Measurements from ENCODE around the gene ADM2. TPM values are rescaled to one million over a fixed set of nuclear protein-coding genes. Genes with fewer than 3 reads are reported as not detected.

The ADM2 gene
- total and polyA plus RNA-seq, 4 donors = 0.74 to 5.7 (median 2.7) TPM

DNA sequence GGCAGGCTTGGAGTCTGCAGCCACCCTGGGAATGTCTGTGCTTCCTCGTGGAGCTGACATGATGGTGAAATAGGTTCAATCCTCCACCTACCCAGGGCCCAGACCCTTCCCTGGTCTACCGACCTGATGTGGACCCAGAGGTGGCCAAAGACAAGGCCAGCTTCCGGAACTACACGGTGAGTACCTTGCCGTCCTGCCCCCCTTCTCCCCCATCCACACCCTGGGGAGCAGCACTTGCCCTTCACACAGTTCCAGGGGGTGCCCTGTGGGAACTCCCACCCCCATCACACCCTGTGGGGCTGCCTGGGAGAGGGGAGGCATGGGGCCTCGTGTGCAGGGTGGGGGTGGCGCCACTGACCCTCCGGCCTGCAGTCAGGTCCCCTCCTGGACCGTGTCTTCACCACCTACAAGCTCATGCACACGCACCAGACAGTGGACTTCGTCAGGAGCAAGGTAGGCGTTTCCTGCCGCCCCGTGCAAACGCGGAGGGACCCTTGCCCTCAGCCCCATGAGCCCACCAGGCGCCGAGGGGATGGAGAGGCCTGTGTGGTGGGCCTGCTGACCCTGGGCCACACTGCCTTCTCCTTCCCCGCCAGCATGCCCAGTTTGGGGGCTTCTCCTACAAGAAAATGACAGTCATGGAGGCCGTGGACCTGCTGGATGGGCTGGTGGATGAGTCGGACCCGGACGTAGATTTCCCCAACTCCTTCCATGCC is 6.1 kb downstream of the ADM2 start:
- Histone ChIP-seq H3K27me3 (ENCODE audit: control insufficient read depth in 3 of 3, insufficient read depth in 3 of 3, low read length in 2 of 3) (peaks cover 0 to 14% (median 4%) of the 10 kb centered on the region in 3 donors), H3K36me3 (ENCODE audit: control insufficient read depth in 4 of 4, insufficient read depth in 4 of 4, low read length in 4 of 4) (no peaks in the 10 kb centered on the region), H3K9ac (ENCODE audit: insufficient read depth in 1 of 2, low read length in 2 of 2) (no peak overlapping the region), H3K4me1 (ENCODE audit: control insufficient read depth in 5 of 5, insufficient read depth in 5 of 5, low read length in 5 of 5) (no peaks in the 10 kb centered on the region), H3K4me3 (no peak overlapping the region), H3K9me3 (ENCODE audit: control insufficient read depth in 4 of 4, insufficient read depth in 3 of 4, low read length in 3 of 4) (no peaks in the 10 kb centered on the region), H3K27ac (ENCODE audit: low read depth in 1 of 2, low read length in 1 of 2) (no peak overlapping the region)
- DNase-seq (no peak), ATAC-seq (ENCODE audit: insufficient read depth, low FRiP score) (no peak)
- TF ChIP-seq, protein P1, sequence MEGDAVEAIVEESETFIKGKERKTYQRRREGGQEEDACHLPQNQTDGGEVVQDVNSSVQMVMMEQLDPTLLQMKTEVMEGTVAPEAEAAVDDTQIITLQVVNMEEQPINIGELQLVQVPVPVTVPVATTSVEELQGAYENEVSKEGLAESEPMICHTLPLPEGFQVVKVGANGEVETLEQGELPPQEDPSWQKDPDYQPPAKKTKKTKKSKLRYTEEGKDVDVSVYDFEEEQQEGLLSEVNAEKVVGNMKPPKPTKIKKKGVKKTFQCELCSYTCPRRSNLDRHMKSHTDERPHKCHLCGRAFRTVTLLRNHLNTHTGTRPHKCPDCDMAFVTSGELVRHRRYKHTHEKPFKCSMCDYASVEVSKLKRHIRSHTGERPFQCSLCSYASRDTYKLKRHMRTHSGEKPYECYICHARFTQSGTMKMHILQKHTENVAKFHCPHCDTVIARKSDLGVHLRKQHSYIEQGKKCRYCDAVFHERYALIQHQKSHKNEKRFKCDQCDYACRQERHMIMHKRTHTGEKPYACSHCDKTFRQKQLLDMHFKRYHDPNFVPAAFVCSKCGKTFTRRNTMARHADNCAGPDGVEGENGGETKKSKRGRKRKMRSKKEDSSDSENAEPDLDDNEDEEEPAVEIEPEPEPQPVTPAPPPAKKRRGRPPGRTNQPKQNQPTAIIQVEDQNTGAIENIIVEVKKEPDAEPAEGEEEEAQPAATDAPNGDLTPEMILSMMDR (IDR thresholded peaks at IDR 0.05; ENCODE audit: control extremely low read depth, extremely low read depth) = no peak
- WGBS, 2 donors = 84% methylated on average over 23 of the region's 23 CpGs

DNA sequence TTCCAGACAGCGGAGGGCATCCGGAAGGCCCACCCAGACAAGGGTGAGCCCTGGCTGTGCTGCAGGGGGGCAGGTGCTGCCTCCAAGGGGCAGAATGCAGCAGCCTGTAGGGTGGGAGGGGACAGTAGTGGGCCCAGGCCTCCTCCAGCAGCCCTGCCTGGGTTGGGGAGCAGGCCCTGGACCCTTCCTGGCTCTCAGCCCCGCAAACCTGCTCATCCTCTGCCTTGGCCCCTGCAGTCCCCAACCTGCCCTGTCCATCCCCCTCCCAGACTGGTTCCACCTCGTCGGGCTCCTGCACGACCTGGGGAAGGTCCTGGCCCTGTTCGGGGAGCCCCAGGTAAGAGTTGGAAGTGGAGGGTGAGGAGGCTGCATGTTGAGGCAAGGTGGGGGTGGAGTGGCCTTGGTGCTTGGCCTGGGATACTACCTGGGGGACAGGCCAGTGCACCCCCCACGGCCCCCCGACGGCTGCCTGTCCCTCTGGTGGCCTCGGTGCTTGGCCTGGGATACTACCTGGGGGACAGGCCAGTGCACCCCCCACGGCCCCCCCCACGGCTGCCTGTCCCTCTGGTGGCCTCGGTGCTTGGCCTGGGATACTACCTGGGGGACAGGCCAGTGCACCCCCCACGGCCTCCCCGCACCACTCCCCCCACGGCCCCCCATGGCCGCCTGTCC is 6.8 kb downstream of the ADM2 start:
- H3K27me3 ChIP-seq (ENCODE audit: control insufficient read depth in 3 of 3, insufficient read depth in 3 of 3, low read length in 2 of 3) = peaks cover 0 to 10% (median under 1%) of the 10 kb centered on the region in 3 donors
- ATAC-seq (ENCODE audit: insufficient read depth, low FRiP score) (no peak), DNase-seq (no peak)
- no peak overlapping the region for H3K9ac ChIP-seq (ENCODE audit: insufficient read depth in 1 of 2, low read length in 2 of 2)
- no peaks in the 10 kb centered on the region for H3K9me3 ChIP-seq (ENCODE audit: control insufficient read depth in 4 of 4, insufficient read depth in 3 of 4, low read length in 3 of 4)
- 83 to 88% methylated on average over 13 to 18 of the region's 18 CpGs for WGBS, 2 donors
- TF ChIP-seq, protein P1 (IDR thresholded peaks at IDR 0.05; ENCODE audit: control extremely low read depth, extremely low read depth) = no peak
- no peaks in the 10 kb centered on the region for H3K4me1 ChIP-seq (ENCODE audit: control insufficient read depth in 5 of 5, insufficient read depth in 5 of 5, low read length in 5 of 5)
- H3K27ac ChIP-seq (ENCODE audit: low read depth in 1 of 2, low read length in 1 of 2) = no peak overlapping the region
- H3K36me3 ChIP-seq (ENCODE audit: control insufficient read depth in 4 of 4, insufficient read depth in 4 of 4, low read length in 4 of 4) = no peaks in the 10 kb centered on the region
- H3K4me3 ChIP-seq = no peak overlapping the region

DNA sequence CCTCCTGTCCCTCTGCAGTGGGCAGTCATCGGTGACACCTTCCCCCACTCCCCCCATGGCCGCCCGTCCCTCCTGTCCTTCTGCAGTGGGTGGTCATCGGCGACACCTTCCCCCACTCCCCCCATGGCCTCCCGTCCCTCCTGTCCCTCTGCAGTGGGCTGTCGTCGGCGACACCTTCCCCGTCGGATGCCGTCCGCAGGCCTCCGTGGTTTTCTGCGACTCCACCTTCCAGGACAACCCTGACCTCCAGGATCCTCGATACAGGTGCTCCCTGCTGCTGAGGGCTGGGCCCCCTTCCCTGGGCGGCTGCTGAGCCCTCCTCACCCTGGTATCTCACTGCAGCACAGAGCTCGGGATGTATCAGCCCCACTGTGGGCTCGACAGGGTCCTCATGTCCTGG is 7.5 kb downstream of the ADM2 start:
- Histone ChIP-seq H3K4me3 (no peak overlapping the region), H3K36me3 (ENCODE audit: control insufficient read depth in 4 of 4, insufficient read depth in 4 of 4, low read length in 4 of 4) (no peaks in the 10 kb centered on the region), H3K27ac (ENCODE audit: low read depth in 1 of 2, low read length in 1 of 2) (no peak overlapping the region), H3K9me3 (ENCODE audit: control insufficient read depth in 4 of 4, insufficient read depth in 3 of 4, low read length in 3 of 4) (no peaks in the 10 kb centered on the region), H3K4me1 (ENCODE audit: control insufficient read depth in 5 of 5, insufficient read depth in 5 of 5, low read length in 5 of 5) (no peaks in the 10 kb centered on the region), H3K9ac (ENCODE audit: insufficient read depth in 1 of 2, low read length in 2 of 2) (no peak overlapping the region), H3K27me3 (ENCODE audit: control insufficient read depth in 3 of 3, insufficient read depth in 3 of 3, low read length in 2 of 3) (peaks cover 0 to 7% (median 0%) of the 10 kb centered on the region in 3 donors)
- 82 to 83% methylated on average over 16 to 19 of the region's 19 CpGs for WGBS, 2 donors
- DNase-seq = no peak
- ATAC-seq (ENCODE audit: insufficient read depth, low FRiP score) = no peak
- TF ChIP-seq, protein P1 (IDR thresholded peaks at IDR 0.05; ENCODE audit: control extremely low read depth, extremely low read depth) = no peak
